H1 (cell line): ENCODE data around the gene NR3C2. TPM values are rescaled to one million over a fixed set of nuclear protein-coding genes. Genes with fewer than 3 reads are reported as not detected.

ENCODE experiments used
- CTCF ChIA-PET: fragments of 300-600 bp; sonication (Branson Sonifier 250); formaldehyde crosslinking; loops from one replicate; lab custom pipeline; 2021; ENCODE audit not compliant: partially characterized antibody; lab: Charles Lee
- POLR2A ChIA-PET: fragments of 300-600 bp; sonication (Branson Sonifier 250); formaldehyde crosslinking; loops from one replicate; lab custom pipeline; 2021; ENCODE audit warnings: inconsistent platforms; ENCODE audit not compliant: partially characterized antibody; lab: Charles Lee
- DNase-seq, 2 experiments: peaks; one replicate each; pipeline versions ENCODE4 v3.0.0 to v3.0.0-alpha.2; 2010 to 2022; ENCODE audit warnings: low spot score in 2 of 2, low read depth in 1 of 2, mixed read lengths in 1 of 2
- FAIRE-seq: peaks from 2 replicates; lab custom pipeline; 2011; peaks lifted over from hg19 to GRCh38; lab: Jason Lieb, UNC
- H2AFZ ChIP-seq: 2 replicates; pipeline ENCODE4 v1.8.1; 2012; ENCODE audit warnings: low read length, inconsistent platforms
- H2AK5ac ChIP-seq: 2 replicates; pipeline ENCODE4 v1.6.1; 2013; ENCODE audit warnings: low read depth, low read length
- H2BK120ac ChIP-seq: replicated peaks from 2 replicates; pipeline ENCODE3; 2013; ENCODE audit warnings: low read depth, low read length, inconsistent platforms
- H2BK12ac ChIP-seq: 2 replicates; pipeline ENCODE4 v1.6.1; 2013; ENCODE audit warnings: low read depth, low read length
- H2BK15ac ChIP-seq: 2 replicates; pipeline ENCODE4 v1.6.1; 2013; ENCODE audit warnings: low read length
- H2BK20ac ChIP-seq: 2 replicates; pipeline ENCODE4 v1.6.1; 2013; ENCODE audit warnings: low read length
- H2BK5ac ChIP-seq: 2 replicates; pipeline ENCODE4 v1.6.1; 2013; ENCODE audit warnings: low read depth, low read length
- H3K14ac ChIP-seq: 2 replicates; pipeline ENCODE4 v1.6.1; 2013; ENCODE audit warnings: inconsistent platforms; ENCODE audit not compliant: insufficient read length
- H3K18ac ChIP-seq: 2 replicates; pipeline ENCODE4 v1.6.1; 2013; ENCODE audit warnings: low read length; ENCODE audit errors: extremely low read depth
- H3K23ac ChIP-seq: 2 replicates; pipeline ENCODE4 v1.6.1; 2013; ENCODE audit warnings: inconsistent platforms; ENCODE audit not compliant: insufficient read length
- H3K23me2 ChIP-seq: 2 replicates; pipeline ENCODE4 v1.6.1; 2013; ENCODE audit warnings: low read depth, low read length
- H3K27ac ChIP-seq: 2 replicates; pipeline ENCODE4 v1.6.1; 2011; ENCODE audit warnings: low read depth, low read length, inconsistent platforms
- H3K27me3 ChIP-seq, 4 experiments: replicated peaks in 1 of 4; 1 replicate in 1 of 4; 2 replicates in 3 of 4; pipeline versions ENCODE4 v1.6.1 to v1.8.1; 2011 to 2013; ENCODE audit warnings: low read length in 3 of 4, mild to moderate bottlenecking in 3 of 4, inconsistent platforms in 2 of 4, mixed read lengths in 2 of 4, moderate library complexity in 1 of 4; ENCODE audit not compliant: control insufficient read depth in 3 of 4, insufficient read depth in 3 of 4; ENCODE audit errors: extremely low read depth in 1 of 4
- H3K36me3 ChIP-seq, 4 experiments: 2 replicates each; pipeline versions ENCODE4 v1.6.1 to v1.8.1; 2011 to 2013; ENCODE audit warnings: mild to moderate bottlenecking in 4 of 4, low read length in 3 of 4, moderate library complexity in 2 of 4, control low read depth in 1 of 4, inconsistent platforms in 1 of 4; ENCODE audit not compliant: insufficient read depth in 4 of 4, control insufficient read depth in 2 of 4
- H3K4ac ChIP-seq: replicated peaks from 2 replicates; pipeline ENCODE3; 2013; ENCODE audit warnings: low read length, low read depth, mixed read lengths, inconsistent platforms; ENCODE audit not compliant: insufficient read length
- H3K4me1 ChIP-seq, 4 experiments: replicated peaks in 1 of 4; 1 replicate in 1 of 4; 2 replicates in 3 of 4; pipeline versions ENCODE4 v1.6.1 to v1.8.1; 2011 to 2013; ENCODE audit warnings: low read length in 3 of 4, inconsistent platforms in 2 of 4, mixed read lengths in 1 of 4; ENCODE audit not compliant: insufficient read depth in 4 of 4, control insufficient read depth in 3 of 4
- H3K4me2 ChIP-seq, 2 experiments: 2 replicates each; pipeline versions ENCODE4 v1.6.1 to v1.8.1; 2011 to 2013; ENCODE audit warnings: low read depth in 2 of 2, low read length in 2 of 2, control low read depth in 1 of 2, inconsistent platforms in 1 of 2, mild to moderate bottlenecking in 1 of 2; ENCODE audit not compliant: insufficient read depth in 1 of 2
- H3K4me3 ChIP-seq, 4 experiments: fragments of 200-600, 300-600 bp in 1 of 4; sonication (generic), shearing (Covaris generic), sonication (Bioruptor Twin) in 1 of 4; 2 replicates each; pipeline versions ENCODE4 v1.5.1 to v1.8.1; 2011 to 2016; ENCODE audit warnings: low read length in 4 of 4, low read depth in 3 of 4, control low read depth in 2 of 4, inconsistent platforms in 2 of 4, mild to moderate bottlenecking in 2 of 4, mixed read lengths in 1 of 4, moderate library complexity in 1 of 4; ENCODE audit not compliant: insufficient read depth in 2 of 4; ENCODE audit errors: extremely low read depth in 1 of 4
- H3K56ac ChIP-seq: replicated peaks from 2 replicates; pipeline ENCODE3; 2013; ENCODE audit warnings: low read depth, mild to moderate bottlenecking, mixed read lengths, low read length, inconsistent platforms; ENCODE audit not compliant: insufficient read length
- H3K79me1 ChIP-seq: 2 replicates; pipeline ENCODE4 v1.6.1; 2013; ENCODE audit warnings: low read depth, low read length, control low read depth
- H3K79me2 ChIP-seq, 2 experiments: 2 replicates each; pipeline versions ENCODE4 v1.6.1 to v1.8.1; 2012 to 2013; ENCODE audit warnings: low read length in 2 of 2, mild to moderate bottlenecking in 2 of 2, inconsistent platforms in 1 of 2; ENCODE audit not compliant: insufficient read depth in 2 of 2, control insufficient read depth in 1 of 2
- H3K9ac ChIP-seq, 4 experiments: replicated peaks in 1 of 4; 1 replicate in 1 of 4; 2 replicates in 3 of 4; pipeline versions ENCODE4 v1.6.1 to v1.8.1; 2011 to 2013; ENCODE audit warnings: low read depth in 3 of 4, low read length in 3 of 4, control low read depth in 2 of 4, mild to moderate bottlenecking in 2 of 4, moderate library complexity in 2 of 4, inconsistent platforms in 1 of 4; ENCODE audit errors: extremely low read depth in 1 of 4
- H3K9me3 ChIP-seq, 2 experiments: 2 replicates each; pipeline versions ENCODE4 v1.6.1 to v1.8.1; 2012 to 2013; ENCODE audit warnings: mild to moderate bottlenecking in 2 of 2, moderate library complexity in 2 of 2, control low read depth in 1 of 2, inconsistent platforms in 1 of 2, low read depth in 1 of 2, low read length in 1 of 2, mixed read lengths in 1 of 2; ENCODE audit not compliant: insufficient read depth in 2 of 2
- H4K20me1 ChIP-seq, 2 experiments: replicated peaks in 1 of 2; 2 replicates each; pipeline versions ENCODE3 to v1.8.1; 2011 to 2013; ENCODE audit warnings: inconsistent platforms in 2 of 2, low read length in 2 of 2, mild to moderate bottlenecking in 1 of 2; ENCODE audit not compliant: insufficient read depth in 2 of 2, control insufficient read depth in 1 of 2
- H4K5ac ChIP-seq: 2 replicates; pipeline ENCODE4 v1.6.1; 2013; ENCODE audit warnings: low read length, low read depth, mixed read lengths, inconsistent platforms; ENCODE audit not compliant: insufficient read length
- H4K8ac ChIP-seq: 2 replicates; pipeline ENCODE4 v1.8.0; 2013; ENCODE audit warnings: mild to moderate bottlenecking, moderate library complexity, low read length, inconsistent platforms; ENCODE audit not compliant: insufficient read depth; ENCODE audit errors: extremely low read depth
- H4K91ac ChIP-seq: replicated peaks from 2 replicates; pipeline ENCODE3; 2013; ENCODE audit warnings: low read length, mixed read lengths, inconsistent platforms; ENCODE audit not compliant: insufficient read length
- CHD1 ChIP-seq: IDR thresholded peaks from 2 replicates; pipeline ENCODE4 v1.6.1; 2012; ENCODE audit warnings: low read depth, low read length, improper control_type of control experiment
- CHD2 ChIP-seq: IDR thresholded peaks from 2 replicates; pipeline ENCODE4 v1.6.1; 2012; ENCODE audit warnings: low read length, improper control_type of control experiment
- KDM1A ChIP-seq: fragments of 200-600, 300-600 bp; sonication (generic); IDR thresholded peaks from 2 replicates; pipeline ENCODE4 v1.7.1; 2016; ENCODE audit warnings: mild to moderate bottlenecking, low read length, borderline replicate concordance
- KDM4A ChIP-seq: IDR thresholded peaks from one replicate; pipeline ENCODE4 v1.7.1; 2012; ENCODE audit warnings: low read depth, mild to moderate bottlenecking, moderate library complexity, low read length, inconsistent platforms; ENCODE audit not compliant: severe bottlenecking
- PHF8 ChIP-seq: fragments of 200-600 bp; sonication (generic); conservative IDR thresholded peaks from 2 replicates; pipeline ENCODE4 v1.7.1; 2012; ENCODE audit warnings: low read depth, mild to moderate bottlenecking, inconsistent platforms, low read length, moderate library complexity
- POLR2A ChIP-seq, 2 experiments: IDR thresholded peaks; 1 replicate in 1 of 2; 2 replicates in 1 of 2; pipeline ENCODE4 v1.6.1; 2011; ENCODE audit warnings: low read depth in 2 of 2, low read length in 2 of 2, mild to moderate bottlenecking in 2 of 2; ENCODE audit errors: control extremely low read depth in 1 of 2
- POLR2AphosphoS5 ChIP-seq: IDR thresholded peaks from 2 replicates; pipeline ENCODE4 v1.6.1; 2011; ENCODE audit warnings: low read depth, low read length
- SIN3A ChIP-seq, 2 experiments: IDR thresholded peaks in 1 of 2; conservative IDR thresholded peaks in 1 of 2; 2 replicates each; pipeline ENCODE4 v1.6.1; 2011 to 2012; ENCODE audit warnings: low read length in 2 of 2, improper control_type of control experiment in 1 of 2, low read depth in 1 of 2, mild to moderate bottlenecking in 1 of 2
- SIRT6 ChIP-seq: IDR thresholded peaks from one replicate; pipeline ENCODE4 v1.7.1; 2012; ENCODE audit warnings: low read length, inconsistent platforms
- SIX5 ChIP-seq: IDR thresholded peaks from 2 replicates; pipeline ENCODE4 v1.6.1; 2011; ENCODE audit warnings: mild to moderate bottlenecking, low read depth, low read length
- SUZ12 ChIP-seq: fragments of 200-600 bp; sonication (generic); IDR thresholded peaks from 2 replicates; pipeline ENCODE4 v1.6.1; 2012; ENCODE audit warnings: mild to moderate bottlenecking, inconsistent platforms, low read length, moderate library complexity, mixed read lengths
- TCF12 ChIP-seq: IDR thresholded peaks from 2 replicates; pipeline ENCODE4 v1.6.1; 2011; ENCODE audit warnings: low read depth, mild to moderate bottlenecking, low read length
- YY1 ChIP-seq: IDR thresholded peaks from 2 replicates; pipeline ENCODE4 v1.6.1; 2011; ENCODE audit warnings: low read depth, mild to moderate bottlenecking, low read length
- WGBS, 2 experiments: shearing (Covaris generic) in 1 of 2; methylation state at CpG; one replicate each; pipeline versions ENCODE4 v1.1.6 to v1.1.7; 2013 to 2015; ENCODE audit warnings: low lambda C conversion rate in 2 of 2, mixed read lengths in 2 of 2, inconsistent platforms in 1 of 2, low coverage in 1 of 2, missing lambda C conversion rate in 1 of 2; ENCODE audit not compliant: insufficient replicate concordance in 2 of 2, insufficient coverage in 1 of 2, insufficient read length in 1 of 2; ENCODE audit errors: extremely low coverage in 1 of 2, missing lambda C conversion rate in 1 of 2; 5-methylcytosine and 5-hydroxymethylcytosine counted together
- polyA plus RNA-seq, 7 experiments: library from polyadenylated mRNA; depleted of rRNA in 3 of 7; stranded (reverse) in 5 of 7; unstranded in 2 of 7; fragments of >200 nt in 5 of 7; fragments of 200-250 nt in 2 of 7; gene quantifications; 1 replicate in 5 of 7; 2 replicates in 1 of 7; 4 replicates in 1 of 7; pipeline versions ENCODE4 v1.2.1 to v1.2.3, GENCODE V29; 2011 to 2013; ENCODE audit warnings: missing spikeins in 2 of 7, mixed read lengths in 2 of 7
- total RNA-seq: library from RNA; stranded (reverse); fragmentation: NEBNext Ultra II Directional; extraction: Animal tissue kit (Norgen Biotek cat#: 25700); gene quantifications from 2 replicates; pipeline ENCODE4 v1.2.1, GENCODE V29; 2021

NR3C2 gene
- total and polyA plus RNA-seq, 2 of the 8 experiments (the other 6 are each of a cell fraction or from before 2014, with no cell fraction given): 0.80 to 3.9 TPM

GRCh38 chr4:148225639-148226038 lies 216.6 kb downstream of the NR3C2 start:
- ChIA-PET POLR2A (no interaction called here), CTCF (no interaction called here)
- Histone ChIP-seq H3K36me3 (no peaks in the 10 kb centered on the region), H3K79me2 (no peaks in the 10 kb centered on the region), H3K4ac (no peak overlapping the region), H3K27ac (no peak overlapping the region), H3K4me1 (peaks cover 0 to 2% (median 0%) of the 10 kb centered on the region in 4 experiments; a peak in 1 of 7 replicates), H3K23me2 (no peaks in the 10 kb centered on the region), H2AFZ (no peak overlapping the region), H3K79me1 (no peaks in the 10 kb centered on the region), H4K91ac (no peak overlapping the region), H3K56ac (no peak overlapping the region), H4K20me1 (no peaks in the 10 kb centered on the region), H2BK20ac (no peak overlapping the region), H4K5ac (no peak overlapping the region), H3K4me3 (no peak overlapping the region), H3K27me3 (no peaks in the 10 kb centered on the region), H3K18ac (no peak overlapping the region), H2BK15ac (no peak overlapping the region), H3K9me3 (no peaks in the 10 kb centered on the region), H3K9ac (no peak overlapping the region), H3K4me2 (no peak overlapping the region), H2BK12ac (no peak overlapping the region), H3K23ac (no peak overlapping the region), H2AK5ac (no peak overlapping the region), H3K14ac (no peak overlapping the region), H2BK120ac (no peak overlapping the region), H4K8ac (no peak overlapping the region), H2BK5ac (no peak overlapping the region)
- 100% methylated on average over 1 of the region's 1 CpG; no CpG with 5 or more reads in 1 of the 2 experiments for WGBS, 2 experiments
- no peak for TF ChIP-seq SIRT6
- TF ChIP-seq SIX5: no peak
- no peak for TF ChIP-seq KDM4A
- no peak for TF ChIP-seq KDM1A
- TF ChIP-seq PHF8: no peak
- TF ChIP-seq TCF12: no peak
- TF ChIP-seq CHD2: no peak
- TF ChIP-seq YY1: no peak
- no peak for TF ChIP-seq POLR2AphosphoS5
- TF ChIP-seq CHD1: no peak
- TF ChIP-seq SIN3A (conservative IDR thresholded peaks at IDR 0.05 in 1 of 2, IDR thresholded peaks at IDR 0.05 in 1 of 2; ENCODE audit: low read depth in 1 of 2, low read length in 2 of 2): no peak
- no peak for TF ChIP-seq SUZ12
- no peak for TF ChIP-seq POLR2A (IDR thresholded peaks at IDR 0.05; ENCODE audit: control extremely low read depth in 1 of 2, low read depth in 2 of 2, low read length in 2 of 2)
- DNase-seq (no peak), FAIRE-seq (no peak)
